Immature natural killer cell (primary cell): ENCODE measurements around the gene RAB40AL. TPM values are rescaled to one million over a fixed set of nuclear protein-coding genes. Genes with fewer than 3 reads are reported as not detected.
"Not testable (repeated sequence)": the region's sequence is repeated elsewhere in the genome, so short reads cannot be mapped to it uniquely, and the experiment has no call there.

Experiments
- DNase-seq, 3 donors: peaks; one replicate each; pipeline ENCODE4 v3.0.0; 2022; ENCODE audit warnings: mixed read lengths in 1 of 3
- H3K27ac Mint-ChIP-seq, 6 donors: one replicate each; pipeline ENCODE4 v1.8.0; 2020; ENCODE audit warnings: mixed read lengths in 6 of 6, mild to moderate bottlenecking in 5 of 6, inconsistent platforms in 4 of 6, moderate library complexity in 3 of 6
- H3K27me3 Mint-ChIP-seq, 3 donors: one replicate each; pipeline ENCODE4 v1.8.0; 2020 to 2021; ENCODE audit warnings: low read depth in 3 of 3, mild to moderate bottlenecking in 3 of 3, mixed read lengths in 3 of 3, moderate library complexity in 3 of 3, inconsistent platforms in 1 of 3
- H3K36me3 Mint-ChIP-seq, 3 donors: one replicate each; pipeline ENCODE4 v1.8.0; 2020; ENCODE audit warnings: mixed read lengths in 3 of 3, inconsistent platforms in 2 of 3, mild to moderate bottlenecking in 2 of 3
- H3K4me1 Mint-ChIP-seq, 2 donors: one replicate each; pipeline ENCODE4 v1.8.0; 2020; ENCODE audit warnings: inconsistent platforms in 2 of 2, mild to moderate bottlenecking in 2 of 2, mixed read lengths in 2 of 2, moderate library complexity in 1 of 2
- H3K4me3 Mint-ChIP-seq, 5 donors: one replicate each; pipeline ENCODE4 v1.8.0; 2020; ENCODE audit warnings: mild to moderate bottlenecking in 5 of 5, mixed read lengths in 5 of 5, inconsistent platforms in 3 of 5, moderate library complexity in 3 of 5
- H3K9me3 Mint-ChIP-seq, 6 donors: one replicate each; pipeline ENCODE4 v1.8.0; 2020; ENCODE audit warnings: mild to moderate bottlenecking in 6 of 6, mixed read lengths in 6 of 6, inconsistent platforms in 4 of 6, moderate library complexity in 3 of 6
- polyA plus RNA-seq, 3 donors: library from polyadenylated mRNA; unstranded; fragments of 300-500 nt; fragmentation: Illumina TruSeq; gene quantifications; one replicate each; pipeline ENCODE4 v1.2.3, GENCODE V29; 2021

RAB40AL gene
- polyA plus RNA-seq = not detected

- H3K36me3 Mint-ChIP-seq, H3K4me1 Mint-ChIP-seq, H3K4me3 Mint-ChIP-seq, DNase-seq, H3K27me3 Mint-ChIP-seq, H3K9me3 Mint-ChIP-seq, H3K27ac Mint-ChIP-seq: not testable (repeated sequence)
Measured at GRCh38 chrX:102936972-102937371, at the start of gene RAB40AL. TSS of gene RAB40AL (plus strand) at chrX:102937272. CDS start at chrX:102937319, 47 bp downstream.

GRCh38 chrX:102887687-102888086 is 49.4 kb upstream of the RAB40AL start:
- Mint-ChIP-seq H3K4me1 (no peaks in the 10 kb centered on the region), H3K27ac (no peak overlapping the region), H3K4me3 (no peak overlapping the region), H3K36me3 (peaks cover 0 to 4% (median 0%) of the 10 kb centered on the region in 3 donors), H3K9me3 (no peaks in the 10 kb centered on the region), H3K27me3 (peaks cover 0 to 4% (median 3%) of the 10 kb centered on the region in 3 donors)
- no peak for DNase-seq

GRCh38 chrX:102892103-102892502 is 45.0 kb upstream of the RAB40AL start:
- H3K4me3 Mint-ChIP-seq = no peak overlapping the region
- no peak for DNase-seq
- H3K27me3 Mint-ChIP-seq = peaks cover 0 to 5% (median 4%) of the 10 kb centered on the region in 3 donors
- peaks cover 0 to 4% (median 0%) of the 10 kb centered on the region in 3 donors for H3K36me3 Mint-ChIP-seq
- no peaks in the 10 kb centered on the region for H3K4me1 Mint-ChIP-seq
- H3K27ac Mint-ChIP-seq = no peak overlapping the region
- no peaks in the 10 kb centered on the region for H3K9me3 Mint-ChIP-seq

GRCh38 chrX:102899940-102900916 is 36.8 kb upstream of the RAB40AL start:
- Mint-ChIP-seq H3K9me3 (no peaks in the 10 kb centered on the region), H3K27me3 (peaks cover 2 to 9% (median 2%) of the 10 kb centered on the region in 3 donors), H3K4me1 (peaks cover 5 to 10% of the 10 kb centered on the region in 2 donors), H3K27ac (no peak overlapping the region), H3K4me3 (peak overlapping the region in 4 of 5 donors; percentile 19 to 54 (median 22)), H3K36me3 (peaks cover 0 to 4% (median 3%) of the 10 kb centered on the region in 3 donors)
- DNase-seq = peak; percentile 51 to 66 (median 55)

GRCh38 chrX:102902355-102902754 is 34.7 kb upstream of the RAB40AL start:
- no peak for DNase-seq
- peaks cover 0 to 4% (median 3%) of the 10 kb centered on the region in 3 donors for H3K36me3 Mint-ChIP-seq
- H3K4me3 Mint-ChIP-seq = no peak overlapping the region
- H3K4me1 Mint-ChIP-seq = peaks cover 5 to 10% of the 10 kb centered on the region in 2 donors
- no peaks in the 10 kb centered on the region for H3K9me3 Mint-ChIP-seq
- H3K27ac Mint-ChIP-seq = no peak overlapping the region
- H3K27me3 Mint-ChIP-seq = peaks cover 2 to 7% (median 2%) of the 10 kb centered on the region in 3 donors

- no peak overlapping the region for H3K4me3 Mint-ChIP-seq
- no peaks in the 10 kb centered on the region for H3K4me1 Mint-ChIP-seq
- no peak overlapping the region for H3K27ac Mint-ChIP-seq
- H3K27me3 Mint-ChIP-seq = peaks cover 0 to 2% (median 2%) of the 10 kb centered on the region in 3 donors
- H3K9me3 Mint-ChIP-seq = no peaks in the 10 kb centered on the region
- no peak for DNase-seq
- no peaks in the 10 kb centered on the region for H3K36me3 Mint-ChIP-seq
Measured at GRCh38 chrX:102930990-102931756, 5.9 kb upstream of the RAB40AL start.

GRCh38 chrX:102934624-102935023 is 2.4 kb upstream of the RAB40AL start:
- Mint-ChIP-seq H3K4me1 (no peaks in the 10 kb centered on the region), H3K4me3 (no peak overlapping the region), H3K27me3 (no peaks in the 10 kb centered on the region), H3K36me3 (no peaks in the 10 kb centered on the region), H3K27ac (no peak overlapping the region), H3K9me3 (no peaks in the 10 kb centered on the region)
- peak; percentile 8 to 20 (median 17) for DNase-seq

GRCh38 chrX:102950908-102951866 is 14.1 kb downstream of the RAB40AL start:
- DNase-seq = peak; percentile 19 to 38 (median 23)
- no peaks in the 10 kb centered on the region for H3K36me3 Mint-ChIP-seq
- H3K4me3 Mint-ChIP-seq = peak overlapping the region; percentile 69 to 89 (median 76)
- H3K4me1 Mint-ChIP-seq = peaks cover 6 to 9% of the 10 kb centered on the region in 2 donors
- H3K9me3 Mint-ChIP-seq = no peaks in the 10 kb centered on the region
- H3K27ac Mint-ChIP-seq = peak overlapping the region in 1 of 6 donors; percentile 34
- peaks cover 0 to 15% (median 7%) of the 10 kb centered on the region in 3 donors for H3K27me3 Mint-ChIP-seq

GRCh38 chrX:102957751-102958150 is 20.7 kb downstream of the RAB40AL start:
- Mint-ChIP-seq H3K27me3 (peaks cover 0 to 9% (median 9%) of the 10 kb centered on the region in 3 donors), H3K4me3 (no peak overlapping the region), H3K4me1 (no peaks in the 10 kb centered on the region), H3K9me3 (no peaks in the 10 kb centered on the region), H3K27ac (no peak overlapping the region), H3K36me3 (no peaks in the 10 kb centered on the region)
- no peak for DNase-seq

GRCh38 chrX:102958794-102959193 is 21.7 kb downstream of the RAB40AL start:
- Mint-ChIP-seq H3K4me3 (no peak overlapping the region), H3K27ac (no peak overlapping the region), H3K27me3 (peaks cover 0 to 10% (median 9%) of the 10 kb centered on the region in 3 donors), H3K36me3 (no peaks in the 10 kb centered on the region), H3K4me1 (no peaks in the 10 kb centered on the region), H3K9me3 (no peaks in the 10 kb centered on the region)
- DNase-seq = no peak

- peaks cover 0 to 8% (median 7%) of the 10 kb centered on the region in 3 donors for H3K27me3 Mint-ChIP-seq
- DNase-seq = no peak
- no peaks in the 10 kb centered on the region for H3K36me3 Mint-ChIP-seq
Measured at GRCh38 chrX:102959471-102959870, 22.4 kb downstream of the RAB40AL start.

GRCh38 chrX:102963955-102964354 is 26.9 kb downstream of the RAB40AL start:
- peaks cover 0 to 9% (median 4%) of the 10 kb centered on the region in 6 donors for H3K9me3 Mint-ChIP-seq
- H3K27ac Mint-ChIP-seq = no peak overlapping the region
- H3K4me3 Mint-ChIP-seq = no peak overlapping the region
- no peaks in the 10 kb centered on the region for H3K36me3 Mint-ChIP-seq
- peaks cover 0 to 6% (median 4%) of the 10 kb centered on the region in 3 donors for H3K27me3 Mint-ChIP-seq
- no peaks in the 10 kb centered on the region for H3K4me1 Mint-ChIP-seq
- DNase-seq = no peak

More at GRCh38 chrX:102959471-102959870, 22.4 kb downstream of the RAB40AL start:
- Mint-ChIP-seq H3K4me3 (no peak overlapping the region), H3K4me1 (no peaks in the 10 kb centered on the region), H3K27ac (no peak overlapping the region), H3K9me3 (no peaks in the 10 kb centered on the region)

- Mint-ChIP-seq H3K27me3 (peaks cover 0 to 6% (median 4%) of the 10 kb centered on the region in 3 donors), H3K9me3 (peaks cover 0 to 19% (median 8%) of the 10 kb centered on the region in 6 donors), H3K36me3 (no peaks in the 10 kb centered on the region), H3K4me1 (no peaks in the 10 kb centered on the region), H3K27ac (no peak overlapping the region), H3K4me3 (no peak overlapping the region)
- DNase-seq = no peak
Measured at GRCh38 chrX:102964940-102965339, 27.9 kb downstream of the RAB40AL start.
